H7 (cell line): ENCODE data around the gene ARF4. TPM values are rescaled to one million over a fixed set of nuclear protein-coding genes. Genes with fewer than 3 reads are reported as not detected.
"Not testable (repeated sequence)": the region's sequence is repeated elsewhere in the genome, so short reads cannot be mapped to it uniquely, and the experiment has no call there.

Experiments used
- DNase-seq: peaks from one replicate; pipeline ENCODE4 v3.0.0; 2012
- H3K27me3 ChIP-seq: 2 replicates; pipeline ENCODE4 v1.6.0; 2011; ENCODE audit warnings: mild to moderate bottlenecking, low read length; ENCODE audit not compliant: control insufficient read depth, insufficient read depth
- H3K36me3 ChIP-seq: replicated peaks from 2 replicates; pipeline ENCODE4 v1.5.1; 2011; ENCODE audit warnings: low read length; ENCODE audit not compliant: control insufficient read depth, insufficient read depth
- H3K4me3 ChIP-seq: 2 replicates; pipeline ENCODE4 v1.5.1; 2011; ENCODE audit warnings: low read depth, mild to moderate bottlenecking, control low read depth, low read length, moderate library complexity; ENCODE audit not compliant: insufficient read depth
- total RNA-seq: library from RNA; depleted of rRNA; stranded (reverse); fragments of >200 nt; shearing (Covaris generic); gene quantifications from 2 replicates; pipeline ENCODE4 v1.2.3, GENCODE V29; 2014; rRNA removed

The ARF4 gene
- 152 and 153 TPM in 2 replicates for total RNA-seq

- peak; percentile 98 for DNase-seq
- no peaks in the 10 kb centered on the region for H3K27me3 ChIP-seq
- no peaks in the 10 kb centered on the region for H3K36me3 ChIP-seq
- H3K4me3 ChIP-seq, result peak within 1 kb of the TSS; percentile 94
These were observed at the start of gene ARF4 for GRCh38 chr3:57597127-57597923. Gene ARF4 (minus strand): TSS chr3:57597344. CDS start chr3:57597140, 204 bp downstream.

- Histone ChIP-seq H3K36me3 (no peaks in the 10 kb centered on the region; the same call in 1 of the 2 replicates), H3K27me3 (no peaks in the 10 kb centered on the region), H3K4me3 (no peak overlapping the region)
- DNase-seq, result peak; percentile 13
These were observed 49.6 kb upstream of the ARF4 start for GRCh38 chr3:57646723-57647122.

- peaks cover 1% of the 10 kb centered on the region for H3K36me3 ChIP-seq
- H3K4me3 ChIP-seq, result no peak overlapping the region
- H3K27me3 ChIP-seq, result no peaks in the 10 kb centered on the region
- no peak for DNase-seq
These were observed 47.6 kb upstream of the ARF4 start for GRCh38 chr3:57644740-57645139.

GRCh38 chr3:57637391-57637790 is 40.2 kb upstream of the ARF4 start:
- DNase-seq, result no peak
- Histone ChIP-seq H3K27me3 (no peaks in the 10 kb centered on the region), H3K4me3 (no peak overlapping the region), H3K36me3 (peaks cover 1% of the 10 kb centered on the region)

GRCh38 chr3:57634259-57634658 is 37.1 kb upstream of the ARF4 start:
- not testable (repeated sequence) for H3K4me3 ChIP-seq, H3K36me3 ChIP-seq, DNase-seq, H3K27me3 ChIP-seq

GRCh38 chr3:57627976-57628375 is 30.8 kb upstream of the ARF4 start:
- peaks cover 6% of the 10 kb centered on the region for H3K36me3 ChIP-seq
- DNase-seq, result no peak
- no peaks in the 10 kb centered on the region for H3K27me3 ChIP-seq
- no peak overlapping the region for H3K4me3 ChIP-seq

- Histone ChIP-seq H3K4me3 (no peak overlapping the region), H3K27me3 (no peaks in the 10 kb centered on the region), H3K36me3 (0 out of 2 replicates have a peak, but pooled peaks cover 3% of the 10 kb centered on the region)
- no peak for DNase-seq
These were observed 27.7 kb upstream of the ARF4 start for GRCh38 chr3:57624801-57625200.

- no peaks in the 10 kb centered on the region for H3K27me3 ChIP-seq
- H3K36me3 ChIP-seq, result no peaks in the 10 kb centered on the region
- no peak overlapping the region for H3K4me3 ChIP-seq
- no peak for DNase-seq
These were observed 25.2 kb upstream of the ARF4 start for GRCh38 chr3:57622362-57622761.

GRCh38 chr3:57617739-57618138 is 20.6 kb upstream of the ARF4 start:
- no peak for DNase-seq
- H3K27me3 ChIP-seq, result no peaks in the 10 kb centered on the region

GRCh38 chr3:57616233-57616632 is 19.1 kb upstream of the ARF4 start:
- Histone ChIP-seq H3K36me3 (no peaks in the 10 kb centered on the region), H3K4me3 (no peak overlapping the region), H3K27me3 (no peaks in the 10 kb centered on the region)
- DNase-seq, result no peak

More at GRCh38 chr3:57617739-57618138, 20.6 kb upstream of the ARF4 start:
- Histone ChIP-seq H3K36me3 (no peaks in the 10 kb centered on the region), H3K4me3 (no peak overlapping the region)

- H3K4me3 ChIP-seq, H3K27me3 ChIP-seq, H3K36me3 ChIP-seq, DNase-seq: not testable (repeated sequence)
These were observed 14.7 kb upstream of the ARF4 start for GRCh38 chr3:57611870-57612269.

GRCh38 chr3:57605683-57606082 is 8.5 kb upstream of the ARF4 start:
- no peak for DNase-seq
- no peak overlapping the region for H3K4me3 ChIP-seq
- no peaks in the 10 kb centered on the region for H3K27me3 ChIP-seq
- H3K36me3 ChIP-seq, result no peaks in the 10 kb centered on the region

- no peak for DNase-seq
- H3K36me3 ChIP-seq, result no peaks in the 10 kb centered on the region
- no peaks in the 10 kb centered on the region for H3K27me3 ChIP-seq
- H3K4me3 ChIP-seq, result no peak overlapping the region
These were observed 7.8 kb upstream of the ARF4 start for GRCh38 chr3:57604971-57605370.

GRCh38 chr3:57600195-57600594 is 3.1 kb upstream of the ARF4 start:
- Histone ChIP-seq H3K4me3 (no peak overlapping the region), H3K27me3 (no peaks in the 10 kb centered on the region), H3K36me3 (no peaks in the 10 kb centered on the region)
- no peak for DNase-seq

GRCh38 chr3:57598765-57599360 is 1.7 kb upstream of the ARF4 start:
- Histone ChIP-seq H3K36me3 (no peaks in the 10 kb centered on the region), H3K4me3 (peak overlapping the region; percentile 76), H3K27me3 (no peaks in the 10 kb centered on the region)
- DNase-seq, result no peak
